Adrenal gland (tissue), 12 donors: ENCODE data around the gene ROBO2. TPM values are rescaled to one million over a fixed set of nuclear protein-coding genes. Genes with fewer than 3 reads are reported as not detected.

Source experiments
- DNase-seq, 7 donors: peaks; one replicate each; pipeline ENCODE4 v3.0.0-alpha.2; 2019 to 2020
- H3K27ac ChIP-seq, 5 donors: fragments of 200-600 bp; sonication (generic) in 4 of 5; 1 replicate in 3 of 5; 2 replicates in 2 of 5; pipeline versions ENCODE4 v1.5.1 to v1.8.0; 2016 to 2020; ENCODE audit warnings: mild to moderate bottlenecking in 1 of 5
- H3K27me3 ChIP-seq: fragments of 200-600 bp; 2 replicates; pipeline ENCODE4 v1.8.0; 2021
- H3K36me3 ChIP-seq, 2 donors: fragments of 200-600 bp; replicated peaks in 1 of 2; 1 replicate in 1 of 2; 2 replicates in 1 of 2; pipeline versions ENCODE4 v1.5.1 to v1.8.0; 2018 to 2022
- H3K4me1 ChIP-seq, 2 donors: fragments of 200-600 bp; replicated peaks in 1 of 2; 1 replicate in 1 of 2; 2 replicates in 1 of 2; pipeline versions ENCODE4 v1.5.1 to v1.8.0; 2018 to 2021
- H3K4me3 ChIP-seq, 4 donors: fragments of 200-600 bp; sonication (generic) in 3 of 4; one replicate each; pipeline ENCODE4 v1.5.1; 2016 to 2018
- H3K9me3 ChIP-seq, 3 donors: fragments of 200-600 bp; sonication (generic) in 1 of 3; replicated peaks in 1 of 3; 1 replicate in 2 of 3; 2 replicates in 1 of 3; pipeline versions ENCODE4 v1.5.1 to v1.8.0; 2016 to 2021
- POLR2A ChIP-seq, 2 donors: fragments of 450-650 bp; IDR thresholded peaks; one replicate each; pipeline ENCODE4 v1.6.1; 2017; ENCODE audit warnings: antibody characterized with exemption in 2 of 2, mild to moderate bottlenecking in 2 of 2, moderate library complexity in 1 of 2
- WGBS, 4 donors: extraction: QIAGEN DNeasy Blood & Tissue Kit in 2 of 4; methylation state at CpG; one replicate each; pipeline versions ENCODE4 v1.1.5 to v1.1.7; 2013 to 2017; 5-methylcytosine and 5-hydroxymethylcytosine counted together
- intact Hi-C, 2 donors: fragments of 100-400 bp; cut with DNase I; formaldehyde crosslinking; loops; one replicate each; pipeline versions ENCODE4 v1.14.1 to v1.15.0; 2022 to 2023
- polyA plus RNA-seq, 3 donors: library from polyadenylated mRNA; stranded (reverse); fragments of 200-250 nt in 2 of 3; fragments of 350-450 nt in 1 of 3; fragmentation: Illumina TruSeq in 1 of 3; extraction: RNeasy Lipid Tissue Mini Kit (QIAGEN cat#74804) in 1 of 3; gene quantifications; one replicate each; pipeline ENCODE4 v1.2.3, GENCODE V29; 2013 to 2014
- total RNA-seq, 9 donors: library from RNA; depleted of rRNA in 4 of 9; stranded (reverse); fragments of >200 nt in 4 of 9; fragments of 120-200 nt in 1 of 9; fragmentation: NEBNext Ultra II Directional in 1 of 9; extraction: Animal tissue kit (Norgen Biotek cat#: 25700) in 1 of 9; gene quantifications; one replicate each; pipeline versions ENCODE4 v1.1.0 to v1.2.4, GENCODE V29; 2013 to 2023
- TF ChIP-seq, protein P1 (sequence below), 6 experiments: fragments of 450-650 bp in 4 of 6; fragments of 200-600 bp in 2 of 6; sonication (generic) in 1 of 6; IDR thresholded peaks; 1 replicate in 5 of 6; 2 replicates in 1 of 6; pipeline versions ENCODE4 v1.5.1 to v1.8.0; 2016 to 2021; ENCODE audit warnings: antibody characterized with exemption in 6 of 6, mild to moderate bottlenecking in 2 of 6, moderate library complexity in 1 of 6
- donor health status: healthy with polysubstance abuse.
- donor health status: Bipolar disorder and iron deficiency.
- donor health status: DM: yes; HTN: yes; CAD: no.
- donor health status: DM: no; HTN: no; CAD: no.
- donor health status: DM: no; HTN: no; CAD: no.
- donor health status: DM: yes; HTN: yes; CAD: no.

ROBO2 gene
- total and polyA plus RNA-seq, 12 donors = 0.30 to 9.9 (median 2.5) TPM; not detected in 1

DNA sequence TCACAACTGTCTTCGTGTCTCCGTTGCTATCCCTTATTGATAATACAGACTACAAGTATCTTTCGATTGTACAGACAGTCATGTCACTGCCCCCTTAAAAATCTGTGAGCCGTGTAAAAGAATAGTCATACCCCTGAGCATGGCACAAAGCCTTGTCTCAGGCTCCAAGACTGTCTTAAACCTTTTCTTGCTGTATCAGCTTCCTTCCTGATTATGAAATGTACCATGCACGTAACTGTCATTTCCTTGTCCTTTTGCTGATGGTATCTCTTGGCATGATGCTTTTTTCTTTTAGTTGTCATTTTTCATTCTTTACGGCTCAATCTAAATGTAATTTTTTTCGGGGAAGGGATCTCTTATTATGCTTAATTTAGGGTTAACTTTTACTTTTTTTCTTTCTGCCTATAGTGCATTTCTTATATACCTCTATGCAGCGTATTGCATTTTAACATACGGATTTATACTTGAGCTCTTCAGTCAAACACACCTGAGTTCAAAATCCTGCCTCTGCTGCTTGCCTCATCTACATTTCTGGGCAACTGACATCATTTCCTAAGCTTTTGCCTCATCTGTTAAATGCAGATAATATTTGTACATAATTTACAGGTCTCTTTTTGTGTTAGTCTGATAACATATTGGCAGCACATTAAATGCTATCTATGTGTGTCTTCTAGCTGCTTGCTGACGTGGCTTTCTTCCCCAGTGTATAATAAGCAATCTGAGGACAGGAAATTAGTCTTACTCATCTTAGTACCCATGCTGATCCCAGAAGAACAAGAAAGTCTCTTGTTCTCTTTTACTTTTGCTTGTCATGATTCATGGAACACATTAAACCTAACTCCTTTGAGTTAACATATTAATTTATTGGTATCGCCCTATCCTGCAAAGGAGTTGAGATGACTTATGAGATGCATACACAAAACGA lies 57.3 kb downstream of the ROBO2 start:
- Histone ChIP-seq H3K27me3 (no peaks in the 10 kb centered on the region), H3K4me3 (no peak overlapping the region), H3K9me3 (no peaks in the 10 kb centered on the region), H3K36me3 (no peaks in the 10 kb centered on the region), H3K27ac (no peak overlapping the region), H3K4me1 (no peaks in the 10 kb centered on the region)
- intact Hi-C loops = no loop called here
- 67 to 76% (median 73%) methylated on average over 12 of the region's 12 CpGs for WGBS, 4 donors
- DNase-seq = no peak
- no peak for TF ChIP-seq POLR2A (IDR thresholded peaks at IDR 0.05)
- TF ChIP-seq, protein P1, sequence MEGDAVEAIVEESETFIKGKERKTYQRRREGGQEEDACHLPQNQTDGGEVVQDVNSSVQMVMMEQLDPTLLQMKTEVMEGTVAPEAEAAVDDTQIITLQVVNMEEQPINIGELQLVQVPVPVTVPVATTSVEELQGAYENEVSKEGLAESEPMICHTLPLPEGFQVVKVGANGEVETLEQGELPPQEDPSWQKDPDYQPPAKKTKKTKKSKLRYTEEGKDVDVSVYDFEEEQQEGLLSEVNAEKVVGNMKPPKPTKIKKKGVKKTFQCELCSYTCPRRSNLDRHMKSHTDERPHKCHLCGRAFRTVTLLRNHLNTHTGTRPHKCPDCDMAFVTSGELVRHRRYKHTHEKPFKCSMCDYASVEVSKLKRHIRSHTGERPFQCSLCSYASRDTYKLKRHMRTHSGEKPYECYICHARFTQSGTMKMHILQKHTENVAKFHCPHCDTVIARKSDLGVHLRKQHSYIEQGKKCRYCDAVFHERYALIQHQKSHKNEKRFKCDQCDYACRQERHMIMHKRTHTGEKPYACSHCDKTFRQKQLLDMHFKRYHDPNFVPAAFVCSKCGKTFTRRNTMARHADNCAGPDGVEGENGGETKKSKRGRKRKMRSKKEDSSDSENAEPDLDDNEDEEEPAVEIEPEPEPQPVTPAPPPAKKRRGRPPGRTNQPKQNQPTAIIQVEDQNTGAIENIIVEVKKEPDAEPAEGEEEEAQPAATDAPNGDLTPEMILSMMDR (IDR thresholded peaks at IDR 0.05) = no peak

DNA sequence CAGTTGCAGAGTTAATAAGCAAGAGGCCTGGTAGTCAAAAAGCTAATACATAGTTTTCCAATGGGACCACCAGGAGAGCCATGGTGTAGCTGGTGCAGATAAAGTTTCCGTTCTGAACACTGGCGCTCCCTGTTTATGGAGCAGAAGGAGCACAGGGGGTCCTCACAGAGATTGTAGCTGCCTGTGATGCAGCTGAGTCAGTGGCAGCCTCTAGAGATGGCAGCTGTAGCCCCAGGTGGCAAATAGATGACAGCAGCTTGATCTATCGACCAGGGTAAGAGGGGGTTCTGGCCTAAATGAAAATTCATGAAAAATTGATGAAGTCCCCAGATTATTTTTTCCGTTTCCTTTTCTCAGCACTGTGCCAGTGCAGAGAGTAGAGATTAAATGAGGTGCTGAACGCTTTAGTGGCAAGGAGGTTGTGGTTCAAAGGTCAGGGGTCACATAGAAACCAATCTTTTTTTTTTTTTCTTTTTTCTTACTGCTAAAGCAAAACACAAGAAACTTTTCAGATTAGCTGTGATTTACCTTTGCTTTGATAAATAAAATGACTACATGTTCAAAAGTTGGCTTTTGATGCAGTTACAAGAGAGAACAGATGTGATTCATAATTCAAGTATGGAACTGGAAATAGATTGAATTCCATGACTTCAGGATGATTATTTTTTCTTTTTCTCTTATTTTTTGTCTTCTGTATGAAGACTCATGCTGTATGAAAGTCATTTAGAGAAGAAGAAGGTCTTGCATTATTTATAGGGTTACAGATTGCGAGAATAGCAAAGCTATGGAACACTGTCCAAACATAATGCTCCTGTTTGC lies 63.3 kb downstream of the ROBO2 start:
- H3K27me3 ChIP-seq = no peaks in the 10 kb centered on the region
- H3K36me3 ChIP-seq = no peaks in the 10 kb centered on the region
- intact Hi-C loops = no loop called here
- 80 to 90% (median 85%) methylated on average over 6 of the region's 6 CpGs for WGBS, 4 donors
- no peaks in the 10 kb centered on the region for H3K9me3 ChIP-seq
- no peak overlapping the region for H3K4me3 ChIP-seq
- no peak for DNase-seq
- H3K27ac ChIP-seq = no peak overlapping the region
- no peak for TF ChIP-seq POLR2A (IDR thresholded peaks at IDR 0.05)
- TF ChIP-seq, protein P1 (IDR thresholded peaks at IDR 0.05) = no peak
- no peaks in the 10 kb centered on the region for H3K4me1 ChIP-seq

DNA sequence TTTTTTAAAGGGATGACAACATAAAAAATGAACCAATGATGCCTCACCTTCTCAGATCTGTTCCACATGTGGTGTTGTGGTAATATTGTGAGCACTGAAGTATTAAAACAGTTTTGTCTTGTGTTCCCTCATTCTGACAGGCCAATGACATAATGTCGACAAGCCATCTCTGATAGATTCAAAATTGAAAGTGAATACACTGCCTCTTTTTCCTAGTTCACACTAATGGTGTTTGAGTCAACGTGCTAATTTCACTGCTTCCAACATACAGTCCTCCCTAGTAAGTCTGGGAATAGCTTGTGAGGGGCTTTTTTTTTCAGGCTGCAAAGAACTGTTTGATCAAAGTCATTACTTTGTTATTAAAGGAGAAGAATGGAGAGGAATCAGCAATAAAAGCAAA lies 82.8 kb downstream of the ROBO2 start:
- no peaks in the 10 kb centered on the region for H3K4me1 ChIP-seq
- no peak overlapping the region for H3K27ac ChIP-seq
- no peaks in the 10 kb centered on the region for H3K36me3 ChIP-seq
- H3K9me3 ChIP-seq = no peaks in the 10 kb centered on the region
- intact Hi-C loops = no loop called here
- no peaks in the 10 kb centered on the region for H3K27me3 ChIP-seq
- WGBS, 4 donors = 62 to 73% (median 69%) methylated on average over 2 of the region's 2 CpGs
- no peak for TF ChIP-seq POLR2A (IDR thresholded peaks at IDR 0.05)
- TF ChIP-seq, protein P1 (IDR thresholded peaks at IDR 0.05) = no peak
- no peak for DNase-seq
- no peak overlapping the region for H3K4me3 ChIP-seq

DNA sequence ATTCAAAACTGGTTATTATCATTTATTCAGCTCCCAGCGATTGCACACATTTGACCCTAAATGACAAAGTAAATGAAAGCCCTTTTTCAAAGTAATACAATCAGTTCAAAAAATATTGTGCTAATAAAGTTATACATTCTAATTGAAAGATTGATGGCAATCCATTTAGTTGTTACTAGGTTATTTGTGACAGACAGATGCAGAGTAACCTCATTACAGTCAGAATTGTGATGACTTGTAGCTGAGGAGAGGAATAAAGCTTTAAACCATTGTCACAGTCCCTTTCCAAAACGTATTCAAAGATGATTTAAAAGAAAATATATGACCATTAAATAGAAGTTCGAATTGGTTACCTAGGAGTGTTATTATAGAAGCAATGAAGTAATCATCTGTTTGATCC lies 86.1 kb downstream of the ROBO2 start:
- TF ChIP-seq POLR2A (IDR thresholded peaks at IDR 0.05) = no peak
- TF ChIP-seq, protein P1 (IDR thresholded peaks at IDR 0.05) = no peak
- no peak for DNase-seq
- Histone ChIP-seq H3K36me3 (no peaks in the 10 kb centered on the region), H3K27ac (no peak overlapping the region), H3K4me1 (no peaks in the 10 kb centered on the region), H3K9me3 (no peaks in the 10 kb centered on the region), H3K4me3 (no peak overlapping the region), H3K27me3 (no peaks in the 10 kb centered on the region)
- intact Hi-C loops = no loop called here
- WGBS, 4 donors = 64 to 69% (median 67%) methylated on average over 3 of the region's 3 CpGs
